ENCODE results near the gene MYZAP.

GRCh38 chr15:57637846-57638245 lies 46.1 kb downstream of the MYZAP start:
- no peak for TF ChIP-seq POLR2A (IDR thresholded peaks at IDR 0.05)
- TF ChIP-seq POLR2AphosphoS5 (IDR thresholded peaks at IDR 0.05) = no peak
